Activated naive CD4-positive, alpha-beta T cell treated with anti-CD3 and anti-CD28 coated beads, Interleukin-2, amount 50 U/mL, for 16 hours (primary cell): Measurements from ENCODE around the gene NDC1.
"Not testable (repeated sequence)": the region's sequence is repeated elsewhere in the genome, so short reads cannot be mapped to it uniquely, and the experiment has no call there.

Experiments used
- DNase-seq: peaks from one replicate; pipeline ENCODE4 v3.0.0-alpha.2; 2020

The NDC1 gene

GRCh38 chr1:53825306-53825705 is 12.8 kb downstream of the NDC1 start:
- DNase-seq, result no peak

DNA sequence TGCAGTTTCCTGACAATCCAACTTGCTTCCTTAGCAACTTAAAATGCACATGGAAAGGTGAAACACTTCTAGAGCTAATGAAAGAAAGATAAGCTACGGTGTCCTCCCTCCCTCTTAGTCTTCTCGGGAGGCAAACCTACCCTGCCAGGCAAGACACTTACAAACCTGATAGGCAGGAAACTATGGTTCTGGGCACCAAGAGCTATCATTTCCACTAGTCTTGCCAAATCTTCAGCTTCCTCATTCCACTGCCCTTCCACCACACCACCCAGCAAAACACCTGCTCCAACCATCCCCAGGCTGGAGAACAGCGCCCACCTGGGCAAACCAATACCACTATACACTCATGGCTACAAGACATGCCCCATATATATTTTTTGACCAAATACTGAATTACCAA is 15.2 kb downstream of the NDC1 start:
- no peak for DNase-seq

- no peak for DNase-seq
These were observed 16.7 kb downstream of the NDC1 start for GRCh38 chr1:53821380-53821779.

- DNase-seq, result no peak
These were observed 18.7 kb downstream of the NDC1 start for GRCh38 chr1:53819387-53819786.

DNA sequence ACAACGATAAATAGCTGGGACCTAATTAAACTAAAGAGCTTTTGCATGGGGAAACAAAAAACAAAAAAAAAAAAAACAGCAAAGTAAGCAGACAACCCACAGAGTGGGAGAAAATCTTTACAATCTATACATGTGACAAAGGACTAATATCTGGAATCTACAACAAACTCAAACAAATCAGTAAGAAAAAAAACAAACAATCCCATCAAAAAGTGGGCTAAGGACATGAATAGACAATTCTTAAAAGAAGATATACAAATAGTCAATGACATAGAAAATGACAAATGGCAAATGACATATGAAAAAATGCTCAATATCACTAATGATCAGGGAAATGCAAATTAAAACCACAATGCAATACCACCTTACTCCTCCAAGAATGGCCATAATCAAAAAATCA is 21.5 kb downstream of the NDC1 start:
- DNase-seq, result not testable (repeated sequence)

GRCh38 chr1:53815484-53815883 is 22.6 kb downstream of the NDC1 start:
- not testable (repeated sequence) for DNase-seq

DNA sequence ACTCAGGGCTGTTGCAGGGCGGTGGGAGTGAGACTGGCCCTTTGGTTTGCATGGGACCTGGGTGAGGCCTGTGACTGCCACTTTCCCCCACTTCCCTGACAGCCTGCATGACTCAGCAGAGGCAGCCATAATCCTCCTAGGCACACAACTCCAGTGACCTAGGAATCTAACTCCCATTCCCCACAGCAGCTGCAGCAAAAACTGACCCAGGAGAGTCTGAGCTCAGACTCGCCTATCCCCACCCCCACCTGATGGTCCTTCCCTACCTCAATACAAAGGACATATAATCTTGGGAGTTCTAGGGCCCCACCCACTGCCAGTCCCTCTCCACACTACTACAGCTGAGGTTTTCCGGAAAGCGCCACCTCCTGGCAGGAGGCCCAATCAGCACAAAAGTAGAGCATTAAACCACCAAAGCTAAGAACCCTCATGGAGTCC is 26.7 kb downstream of the NDC1 start:
- DNase-seq, result no peak

DNA sequence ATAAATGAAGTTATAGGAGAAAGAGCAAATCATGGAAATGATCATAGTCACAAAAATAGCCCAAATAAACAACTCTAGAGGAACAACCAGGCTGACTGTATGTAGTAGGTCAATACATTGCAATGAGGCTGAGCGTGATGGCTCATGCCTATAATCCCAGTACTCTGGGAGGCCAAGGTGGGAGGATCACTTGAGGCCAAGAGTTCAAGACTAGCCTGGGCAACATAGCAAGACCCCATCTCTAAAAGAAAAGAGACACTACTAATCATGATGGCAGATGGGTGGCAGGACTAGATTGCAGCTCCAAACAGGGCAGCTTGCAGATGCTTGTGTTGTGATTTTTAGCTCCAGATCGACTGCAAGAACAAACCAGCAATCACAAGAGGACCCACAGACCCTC is 27.6 kb downstream of the NDC1 start:
- DNase-seq, result no peak

GRCh38 chr1:53810007-53810406 is 28.1 kb downstream of the NDC1 start:
- no peak for DNase-seq

- no peak for DNase-seq
These were observed 30.2 kb downstream of the NDC1 start for GRCh38 chr1:53807916-53808315.

GRCh38 chr1:53804791-53805505 is 33.1 kb downstream of the NDC1 start:
- DNase-seq, result no peak

- no peak for DNase-seq
These were observed 33.9 kb downstream of the NDC1 start for GRCh38 chr1:53804181-53804580.

DNA sequence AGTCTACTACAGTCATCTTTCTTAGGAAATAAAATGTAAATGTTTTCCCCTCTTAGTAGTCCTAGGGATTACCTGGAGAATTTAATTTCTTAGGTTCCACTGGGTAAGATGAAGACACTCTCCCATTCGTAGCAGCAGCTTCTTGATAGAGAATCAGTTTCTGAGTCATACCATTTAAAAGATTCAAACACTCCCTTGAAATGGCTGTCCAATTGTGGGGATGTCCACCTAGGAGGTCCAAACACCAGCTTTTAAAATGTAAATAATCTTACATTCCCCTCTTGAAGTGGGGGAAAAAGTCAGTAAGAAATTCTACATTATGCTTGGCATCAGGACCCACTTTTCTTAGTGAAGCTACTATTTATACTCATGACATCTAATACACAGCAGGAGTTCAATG is 37.5 kb downstream of the NDC1 start:
- no peak for DNase-seq

- no peak for DNase-seq
These were observed 39.0 kb downstream of the NDC1 start for GRCh38 chr1:53799141-53799540.

GRCh38 chr1:53792806-53793205 is 45.3 kb downstream of the NDC1 start:
- DNase-seq, result no peak

GRCh38 chr1:53787655-53788054 is 50.4 kb downstream of the NDC1 start:
- DNase-seq, result no peak

- no peak for DNase-seq
These were observed 55.0 kb downstream of the NDC1 start for GRCh38 chr1:53783056-53783455.

DNA sequence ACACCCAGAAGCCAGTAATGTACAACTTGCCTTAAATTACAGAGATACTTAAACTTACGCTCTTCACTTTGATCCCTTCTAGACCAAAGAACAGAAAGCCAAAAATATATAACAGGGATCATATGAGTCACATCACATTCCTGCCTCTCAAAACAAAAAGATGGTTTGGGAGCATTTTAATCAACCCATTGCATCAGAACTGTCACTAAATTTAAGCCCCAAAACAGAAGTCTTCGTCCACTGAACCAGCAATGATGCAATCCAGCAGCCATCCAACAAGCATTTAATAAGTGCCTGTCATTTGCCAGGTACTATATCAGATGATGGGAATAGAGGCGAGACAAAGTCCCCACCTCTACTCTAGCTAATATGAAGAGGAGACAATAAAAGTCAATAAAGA is 56.4 kb downstream of the NDC1 start:
- DNase-seq, result no peak

GRCh38 chr1:53777272-53777671 is 60.8 kb downstream of the NDC1 start:
- no peak for DNase-seq

- no peak for DNase-seq
These were observed 66.4 kb downstream of the NDC1 start for GRCh38 chr1:53771648-53772047.

GRCh38 chr1:53769780-53770179 is 68.3 kb downstream of the NDC1 start:
- DNase-seq, result no peak

GRCh38 chr1:53769184-53769583 is 68.9 kb downstream of the NDC1 start:
- DNase-seq, result no peak

- no peak for DNase-seq
These were observed 71.2 kb downstream of the NDC1 start for GRCh38 chr1:53766831-53767405.

DNA sequence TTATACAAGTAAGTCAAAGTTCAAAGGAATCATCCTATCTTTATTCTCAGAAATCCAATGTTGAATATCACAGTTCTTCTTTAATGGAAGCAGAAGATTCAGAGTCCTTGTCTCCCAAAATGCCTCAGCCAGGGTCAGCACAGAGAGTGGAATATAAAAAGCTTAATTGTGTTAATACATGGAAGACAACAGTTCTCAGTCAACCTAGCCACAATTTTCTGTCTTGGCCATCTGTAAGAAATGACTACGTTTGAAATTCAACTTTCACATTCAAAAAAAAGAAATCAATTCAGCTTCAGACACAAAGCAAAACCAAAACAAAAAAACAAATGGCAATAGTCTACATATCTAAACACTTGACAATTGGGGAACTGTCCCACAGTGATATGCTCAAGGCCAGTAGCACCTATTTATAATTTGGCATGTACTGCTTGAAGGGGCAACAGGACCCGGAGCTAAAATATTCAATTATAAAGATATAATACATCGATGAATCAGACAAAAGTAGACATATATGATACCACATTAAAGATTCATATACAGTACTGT is 71.8 kb downstream of the NDC1 start:
- no peak for DNase-seq

- no peak for DNase-seq
These were observed 72.4 kb downstream of the NDC1 start for GRCh38 chr1:53765657-53766056.
